Panc1 (cell line): ENCODE data around the gene TSC22D3. TPM values are rescaled to one million over a fixed set of nuclear protein-coding genes. Genes with fewer than 3 reads are reported as not detected.

Experiments
- ATAC-seq: fragments of 200-7000 bp; cut with Tn5 transposase; 2 replicates; pipeline ENCODE4 v1.9.1; 2020; ENCODE audit warnings: mild to moderate bottlenecking, moderate library complexity
- BruUV-seq: library from RNA; stranded (reverse); fragments of 400-500 nt; replicated peaks from 2 replicates; lab custom pipeline; 2021; lab: Mats Ljungman, UMichigan
- CTCF ChIA-PET: fragments of 300-600 bp; sonication (Branson Sonifier 250); formaldehyde crosslinking; loops from one replicate; lab custom pipeline; 2022; ENCODE audit warnings: antibody characterized with exemption; lab: Charles Lee
- POLR2A ChIA-PET: fragments of 300-600 bp; sonication (Branson Sonifier 250); formaldehyde crosslinking; loops from one replicate; lab custom pipeline; 2022; ENCODE audit warnings: antibody characterized with exemption; lab: Charles Lee
- DNase-seq: peaks from one replicate; pipeline ENCODE4 v3.0.0-alpha.2; 2010; ENCODE audit warnings: low read depth, low spot score
- H3K27ac ChIP-seq: 2 replicates; pipeline ENCODE4 v1.5.1; 2011; ENCODE audit warnings: mild to moderate bottlenecking, low read length, inconsistent platforms
- H3K27me3 ChIP-seq: fragments of 200-500 bp; sonication (Bioruptor generic); 2 replicates; pipeline ENCODE4 v1.6.0; 2014; ENCODE audit warnings: low read length, inconsistent platforms; ENCODE audit not compliant: control insufficient read depth, insufficient read depth
- H3K36me3 ChIP-seq: fragments of 200-500 bp; sonication (Bioruptor generic); 2 replicates; pipeline ENCODE4 v1.5.1; 2014; ENCODE audit warnings: inconsistent platforms, mild to moderate bottlenecking, low read length, moderate library complexity; ENCODE audit not compliant: control insufficient read depth, insufficient read depth
- H3K4me1 ChIP-seq: 2 replicates; pipeline ENCODE4 v1.5.1; 2011; ENCODE audit warnings: inconsistent platforms, mild to moderate bottlenecking, low read length, moderate library complexity; ENCODE audit not compliant: control insufficient read depth, insufficient read depth
- H3K4me3 ChIP-seq, 2 experiments: 2 replicates each; pipeline ENCODE4 v1.5.1; 2011 to 2012; ENCODE audit warnings: low read depth in 2 of 2, low read length in 2 of 2, mild to moderate bottlenecking in 2 of 2, inconsistent platforms in 1 of 2, moderate library complexity in 1 of 2
- H3K9me3 ChIP-seq: fragments of 200-500 bp; sonication (Bioruptor generic); 2 replicates; pipeline ENCODE4 v1.5.1; 2014; ENCODE audit warnings: low read depth, mild to moderate bottlenecking, inconsistent platforms, low read length, moderate library complexity; ENCODE audit not compliant: control insufficient read depth, insufficient read depth
- POLR2AphosphoS5 ChIP-seq: IDR thresholded peaks from 2 replicates; pipeline ENCODE4 v1.6.1; 2012; ENCODE audit warnings: mild to moderate bottlenecking, low read depth, low read length, moderate library complexity
- TCF7L2 ChIP-seq: IDR thresholded peaks from 2 replicates; pipeline ENCODE4 v1.6.1; 2011; ENCODE audit warnings: mild to moderate bottlenecking, low read depth, low read length, inconsistent platforms
- in situ Hi-C: cut with HindIII; loops from 2 replicates; pipeline ENCODE4 v1.10.0; 2016; ENCODE audit warnings: low sequenced_read_pairs, low pct_unique_long_range_greater_than_20kb
- intact Hi-C: fragments of 100-400 bp; cut with micrococcal nuclease; formaldehyde crosslinking; loops from one replicate; pipeline ENCODE4 v1.10.0; 2022; ENCODE audit not compliant: unreplicated experiment
- total RNA-seq: library from RNA; stranded (reverse); gene quantifications from one replicate; pipeline ENCODE4 v1.2.1, GENCODE V29; 2021; ENCODE audit not compliant: unreplicated experiment
- TF ChIP-seq, protein P1 (sequence below): fragments of 450-650 bp; IDR thresholded peaks from 2 replicates; pipeline ENCODE4 v1.5.1; 2017; ENCODE audit warnings: mild to moderate bottlenecking
- TF ChIP-seq, protein P2 (sequence below), 2 experiments: IDR thresholded peaks; 2 replicates each; pipeline ENCODE4 v1.6.1; 2011 to 2012; ENCODE audit warnings: low read depth in 2 of 2, control low read depth in 1 of 2, low read length in 1 of 2, mild to moderate bottlenecking in 1 of 2, moderate library complexity in 1 of 2; ENCODE audit not compliant: insufficient read depth in 1 of 2

TSC22D3 gene
- total RNA-seq, 1 experiment from 2014 or later: 7.2 TPM

DNA sequence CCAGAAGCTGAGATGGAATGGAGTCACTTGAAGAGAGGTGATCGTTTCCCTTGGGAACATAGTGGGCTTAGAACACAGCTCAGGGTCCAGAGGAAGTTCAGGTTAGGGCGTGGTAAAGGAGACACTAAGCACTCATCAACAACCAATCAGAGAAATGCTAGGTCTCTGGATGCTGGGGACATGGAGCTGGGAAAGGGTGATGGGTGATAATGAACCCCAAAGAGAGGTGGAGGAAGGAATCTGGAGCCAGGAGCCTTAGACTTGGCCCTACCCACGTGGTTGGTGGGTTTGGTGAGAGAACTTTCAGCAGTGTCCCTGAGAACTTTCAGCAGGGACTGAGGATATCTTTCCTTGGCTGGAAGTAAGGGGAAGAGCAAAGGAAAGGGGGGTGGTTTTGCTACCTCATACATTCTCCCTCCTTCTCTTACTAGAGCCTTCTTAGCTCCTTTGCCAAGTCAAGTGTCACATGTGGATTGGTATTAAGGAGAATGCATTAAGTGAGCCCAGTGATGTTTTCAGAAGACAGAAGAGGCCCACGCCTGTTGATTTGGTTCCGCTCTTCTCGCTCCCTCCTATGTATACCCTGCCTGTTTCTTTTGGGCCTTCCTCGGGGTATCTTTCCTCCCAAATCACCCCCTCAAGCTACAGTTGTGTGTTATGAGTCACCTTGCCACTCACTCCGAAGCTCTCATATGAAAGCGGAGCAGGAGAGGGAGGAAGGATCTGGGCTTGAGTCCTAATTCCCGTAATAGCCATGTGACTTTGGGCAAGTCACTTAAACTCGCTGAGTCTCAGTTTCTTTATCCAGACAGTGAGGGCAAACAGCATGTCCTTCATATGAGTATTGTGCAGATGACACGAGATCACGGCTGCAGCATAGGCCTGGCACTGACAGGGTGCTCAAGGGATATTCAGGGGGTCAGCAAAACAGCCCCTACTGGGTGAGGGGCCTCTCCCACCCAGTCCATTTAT is 63.1 kb downstream of the TSC22D3 start:
- TF ChIP-seq, protein P1, sequence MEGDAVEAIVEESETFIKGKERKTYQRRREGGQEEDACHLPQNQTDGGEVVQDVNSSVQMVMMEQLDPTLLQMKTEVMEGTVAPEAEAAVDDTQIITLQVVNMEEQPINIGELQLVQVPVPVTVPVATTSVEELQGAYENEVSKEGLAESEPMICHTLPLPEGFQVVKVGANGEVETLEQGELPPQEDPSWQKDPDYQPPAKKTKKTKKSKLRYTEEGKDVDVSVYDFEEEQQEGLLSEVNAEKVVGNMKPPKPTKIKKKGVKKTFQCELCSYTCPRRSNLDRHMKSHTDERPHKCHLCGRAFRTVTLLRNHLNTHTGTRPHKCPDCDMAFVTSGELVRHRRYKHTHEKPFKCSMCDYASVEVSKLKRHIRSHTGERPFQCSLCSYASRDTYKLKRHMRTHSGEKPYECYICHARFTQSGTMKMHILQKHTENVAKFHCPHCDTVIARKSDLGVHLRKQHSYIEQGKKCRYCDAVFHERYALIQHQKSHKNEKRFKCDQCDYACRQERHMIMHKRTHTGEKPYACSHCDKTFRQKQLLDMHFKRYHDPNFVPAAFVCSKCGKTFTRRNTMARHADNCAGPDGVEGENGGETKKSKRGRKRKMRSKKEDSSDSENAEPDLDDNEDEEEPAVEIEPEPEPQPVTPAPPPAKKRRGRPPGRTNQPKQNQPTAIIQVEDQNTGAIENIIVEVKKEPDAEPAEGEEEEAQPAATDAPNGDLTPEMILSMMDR: no peak
- TF ChIP-seq POLR2AphosphoS5: no peak
- TF ChIP-seq, protein P2, sequence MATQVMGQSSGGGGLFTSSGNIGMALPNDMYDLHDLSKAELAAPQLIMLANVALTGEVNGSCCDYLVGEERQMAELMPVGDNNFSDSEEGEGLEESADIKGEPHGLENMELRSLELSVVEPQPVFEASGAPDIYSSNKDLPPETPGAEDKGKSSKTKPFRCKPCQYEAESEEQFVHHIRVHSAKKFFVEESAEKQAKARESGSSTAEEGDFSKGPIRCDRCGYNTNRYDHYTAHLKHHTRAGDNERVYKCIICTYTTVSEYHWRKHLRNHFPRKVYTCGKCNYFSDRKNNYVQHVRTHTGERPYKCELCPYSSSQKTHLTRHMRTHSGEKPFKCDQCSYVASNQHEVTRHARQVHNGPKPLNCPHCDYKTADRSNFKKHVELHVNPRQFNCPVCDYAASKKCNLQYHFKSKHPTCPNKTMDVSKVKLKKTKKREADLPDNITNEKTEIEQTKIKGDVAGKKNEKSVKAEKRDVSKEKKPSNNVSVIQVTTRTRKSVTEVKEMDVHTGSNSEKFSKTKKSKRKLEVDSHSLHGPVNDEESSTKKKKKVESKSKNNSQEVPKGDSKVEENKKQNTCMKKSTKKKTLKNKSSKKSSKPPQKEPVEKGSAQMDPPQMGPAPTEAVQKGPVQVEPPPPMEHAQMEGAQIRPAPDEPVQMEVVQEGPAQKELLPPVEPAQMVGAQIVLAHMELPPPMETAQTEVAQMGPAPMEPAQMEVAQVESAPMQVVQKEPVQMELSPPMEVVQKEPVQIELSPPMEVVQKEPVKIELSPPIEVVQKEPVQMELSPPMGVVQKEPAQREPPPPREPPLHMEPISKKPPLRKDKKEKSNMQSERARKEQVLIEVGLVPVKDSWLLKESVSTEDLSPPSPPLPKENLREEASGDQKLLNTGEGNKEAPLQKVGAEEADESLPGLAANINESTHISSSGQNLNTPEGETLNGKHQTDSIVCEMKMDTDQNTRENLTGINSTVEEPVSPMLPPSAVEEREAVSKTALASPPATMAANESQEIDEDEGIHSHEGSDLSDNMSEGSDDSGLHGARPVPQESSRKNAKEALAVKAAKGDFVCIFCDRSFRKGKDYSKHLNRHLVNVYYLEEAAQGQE (IDR thresholded peaks at IDR 0.05; ENCODE audit: insufficient read depth in 1 of 2, low read depth in 2 of 2, low read length in 1 of 2): no peak
- no peak for TF ChIP-seq TCF7L2
- intact Hi-C loops: no loop called here
- Histone ChIP-seq H3K4me1 (peaks cover 6% of the 10 kb centered on the region; the same call in 1 of the 2 replicates), H3K36me3 (no peaks in the 10 kb centered on the region), H3K4me3 (no peak overlapping the region), H3K27ac (no peak overlapping the region), H3K9me3 (no peaks in the 10 kb centered on the region), H3K27me3 (no peaks in the 10 kb centered on the region)
- POLR2A ChIA-PET: no interaction called here
- no peak for ATAC-seq
- no TSS peak for BruUV-seq
- no peak for DNase-seq
- in situ Hi-C loops: no loop called here
- CTCF ChIA-PET: no interaction called here

DNA sequence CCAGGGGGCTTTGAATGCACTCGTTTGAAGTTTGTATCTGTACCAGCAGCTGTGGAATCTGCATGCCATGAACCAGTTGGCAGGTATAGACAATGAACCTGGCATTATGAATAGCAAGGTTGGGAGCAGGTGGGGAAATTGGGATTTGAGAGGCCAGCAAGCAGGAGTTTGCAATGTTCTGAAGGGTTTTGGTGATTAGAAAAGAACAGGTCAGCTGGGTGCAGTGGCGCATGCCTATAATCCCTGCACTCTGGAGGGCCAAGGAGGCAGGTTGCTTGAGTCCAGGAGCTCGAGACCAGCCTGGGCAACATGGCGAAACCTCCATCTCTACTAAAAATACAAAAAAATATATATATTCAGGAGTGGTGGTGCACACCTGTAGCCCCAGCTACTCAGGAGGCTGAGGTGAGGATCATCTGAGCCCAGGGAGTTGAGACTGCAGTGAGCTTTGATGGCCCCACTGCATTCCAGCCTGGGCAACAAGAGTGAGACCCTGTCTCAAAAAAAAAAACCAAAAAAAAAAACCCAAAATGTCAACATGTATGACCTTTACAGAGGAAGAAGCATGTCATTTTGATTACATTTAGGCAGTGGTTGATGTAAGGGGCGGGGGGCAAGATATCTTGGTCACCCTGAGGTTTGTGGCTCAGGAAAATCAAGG is 63.9 kb downstream of the TSC22D3 start:
- Histone ChIP-seq H3K4me1 (no peaks in the 10 kb centered on the region; the same call in 1 of the 2 replicates), H3K36me3 (no peaks in the 10 kb centered on the region), H3K9me3 (no peaks in the 10 kb centered on the region), H3K27ac (no peak overlapping the region), H3K4me3 (no peak overlapping the region), H3K27me3 (no peaks in the 10 kb centered on the region)
- TF ChIP-seq, protein P2 (IDR thresholded peaks at IDR 0.05; ENCODE audit: insufficient read depth in 1 of 2, low read depth in 2 of 2, low read length in 1 of 2): no peak
- POLR2A ChIA-PET: interaction anchor here (1.0 kb wide), 1 partner anchor 35 kb away, joined by 3 read pairs; no protein-coding TSS in a partner anchor
- no peak for ATAC-seq
- in situ Hi-C loops (no loop called here), intact Hi-C loops (no loop called here)
- BruUV-seq: no TSS peak
- CTCF ChIA-PET: no interaction called here
- DNase-seq: no peak
